T-helper 1 cell treated with Interleukin-12 subunit alpha and Interleukin-12 subunit beta and Interleukin-4 antibody, amounts not matched to agents 30 μg/mL and 1 μg/mL, for 36 hours (primary cell): ENCODE data around the gene C17orf50.

Experiments used
- H3K27ac Mint-ChIP-seq: one replicate; pipeline ENCODE4 v1.8.0; 2021; ENCODE audit warnings: mild to moderate bottlenecking, mixed read lengths
- H3K27me3 Mint-ChIP-seq: one replicate; pipeline ENCODE4 v1.8.0; 2021; ENCODE audit warnings: low read depth, mixed read lengths
- H3K36me3 Mint-ChIP-seq: one replicate; pipeline ENCODE4 v1.8.0; 2021; ENCODE audit warnings: low read depth, mixed read lengths
- H3K4me1 Mint-ChIP-seq: one replicate; pipeline ENCODE4 v1.8.0; 2021; ENCODE audit warnings: low read depth, mixed read lengths
- H3K4me3 Mint-ChIP-seq: one replicate; pipeline ENCODE4 v1.8.0; 2021; ENCODE audit warnings: mild to moderate bottlenecking, moderate library complexity, mixed read lengths
- H3K9me3 Mint-ChIP-seq: one replicate; pipeline ENCODE4 v1.8.0; 2021; ENCODE audit warnings: mixed read lengths

The C17orf50 gene

GRCh38 chr17:35799942-35800341 lies 39.3 kb downstream of the C17orf50 start:
- H3K4me3 Mint-ChIP-seq, result no peak overlapping the region
- no peaks in the 10 kb centered on the region for H3K9me3 Mint-ChIP-seq
- H3K27ac Mint-ChIP-seq, result no peak overlapping the region
- H3K27me3 Mint-ChIP-seq, result peaks cover 44% of the 10 kb centered on the region
- H3K36me3 Mint-ChIP-seq, result no peaks in the 10 kb centered on the region
- peaks cover 17% of the 10 kb centered on the region for H3K4me1 Mint-ChIP-seq

GRCh38 chr17:35801583-35802224 lies 41.0 kb downstream of the C17orf50 start:
- peaks cover 12% of the 10 kb centered on the region for H3K4me1 Mint-ChIP-seq
- H3K36me3 Mint-ChIP-seq, result no peaks in the 10 kb centered on the region
- H3K27me3 Mint-ChIP-seq, result peaks cover 32% of the 10 kb centered on the region
- no peaks in the 10 kb centered on the region for H3K9me3 Mint-ChIP-seq
- H3K4me3 Mint-ChIP-seq, result no peak overlapping the region
- H3K27ac Mint-ChIP-seq, result no peak overlapping the region

GRCh38 chr17:35804658-35805192 lies 44.0 kb downstream of the C17orf50 start:
- Mint-ChIP-seq H3K27ac (peak overlapping the region; percentile 16), H3K36me3 (no peaks in the 10 kb centered on the region), H3K4me1 (peaks cover 29% of the 10 kb centered on the region), H3K9me3 (no peaks in the 10 kb centered on the region), H3K27me3 (peaks cover 7% of the 10 kb centered on the region), H3K4me3 (no peak overlapping the region)

GRCh38 chr17:35807371-35808144 lies 46.9 kb downstream of the C17orf50 start:
- peaks cover 35% of the 10 kb centered on the region for H3K4me1 Mint-ChIP-seq
- H3K27ac Mint-ChIP-seq, result peak overlapping the region; percentile 98
- no peaks in the 10 kb centered on the region for H3K9me3 Mint-ChIP-seq
- peaks cover 3% of the 10 kb centered on the region for H3K27me3 Mint-ChIP-seq
- peak overlapping the region; percentile 91 for H3K4me3 Mint-ChIP-seq
- H3K36me3 Mint-ChIP-seq, result peaks cover 8% of the 10 kb centered on the region

GRCh38 chr17:35808240-35808961 lies 47.7 kb downstream of the C17orf50 start:
- Mint-ChIP-seq H3K27me3 (peaks cover 1% of the 10 kb centered on the region), H3K27ac (peak overlapping the region; percentile 98), H3K4me1 (peaks cover 39% of the 10 kb centered on the region), H3K9me3 (no peaks in the 10 kb centered on the region), H3K36me3 (peaks cover 8% of the 10 kb centered on the region), H3K4me3 (peak overlapping the region; percentile 91)

GRCh38 chr17:35808962-35809854 lies 48.5 kb downstream of the C17orf50 start, which contains the start of gene TAF15:
Gene TAF15, plus strand, starts transcription at chr17:35809484. Its CDS starts 86 bp downstream, at chr17:35809570.
- H3K9me3 Mint-ChIP-seq, result no peaks in the 10 kb centered on the region
- peaks cover 8% of the 10 kb centered on the region for H3K36me3 Mint-ChIP-seq
- peak within 1 kb of the TSS; percentile 98 for H3K27ac Mint-ChIP-seq
- peak within 1 kb of the TSS; percentile 91 for H3K4me3 Mint-ChIP-seq
- H3K27me3 Mint-ChIP-seq, result no peaks in the 10 kb centered on the region
- peaks cover 44% of the 10 kb centered on the region for H3K4me1 Mint-ChIP-seq

- no peaks in the 10 kb centered on the region for H3K9me3 Mint-ChIP-seq
- peak overlapping the region; percentile 98 for H3K27ac Mint-ChIP-seq
- H3K4me1 Mint-ChIP-seq, result peaks cover 43% of the 10 kb centered on the region
- peaks cover 8% of the 10 kb centered on the region for H3K36me3 Mint-ChIP-seq
- H3K4me3 Mint-ChIP-seq, result peak overlapping the region; percentile 91
- no peaks in the 10 kb centered on the region for H3K27me3 Mint-ChIP-seq
Measured at GRCh38 chr17:35809855-35810461, 49.3 kb downstream of the C17orf50 start.

- H3K4me1 Mint-ChIP-seq, result peaks cover 50% of the 10 kb centered on the region
- H3K9me3 Mint-ChIP-seq, result no peaks in the 10 kb centered on the region
- no peak overlapping the region for H3K27ac Mint-ChIP-seq
- H3K36me3 Mint-ChIP-seq, result peaks cover 11% of the 10 kb centered on the region
- H3K4me3 Mint-ChIP-seq, result no peak overlapping the region
- H3K27me3 Mint-ChIP-seq, result no peaks in the 10 kb centered on the region
Measured at GRCh38 chr17:35811759-35812158, 51.1 kb downstream of the C17orf50 start.

- Mint-ChIP-seq H3K36me3 (peaks cover 11% of the 10 kb centered on the region), H3K4me1 (peaks cover 51% of the 10 kb centered on the region), H3K9me3 (no peaks in the 10 kb centered on the region), H3K4me3 (no peak overlapping the region), H3K27me3 (no peaks in the 10 kb centered on the region), H3K27ac (no peak overlapping the region)
Measured at GRCh38 chr17:35812456-35812855, 51.8 kb downstream of the C17orf50 start.
